PC-9 (cell line): Measurements from ENCODE around the gene TFF2.

Source experiments
- EZH2 ChIP-seq: fragments of 200-600 bp; sonication (generic); IDR thresholded peaks from 2 replicates; pipeline ENCODE4 v1.8.0; 2017; ENCODE audit warnings: antibody characterized with exemption, low read depth
- TF ChIP-seq, protein P1 (sequence below): fragments of 200-600 bp; sonication (generic); conservative IDR thresholded peaks from 2 replicates; pipeline ENCODE4 v1.6.1; 2017; ENCODE audit warnings: mixed run types, antibody characterized with exemption, mild to moderate bottlenecking, moderate library complexity

GRCh38 chr21:42370894-42371654 is 20.3 kb upstream of the TFF2 start:
- TF ChIP-seq, protein P1, sequence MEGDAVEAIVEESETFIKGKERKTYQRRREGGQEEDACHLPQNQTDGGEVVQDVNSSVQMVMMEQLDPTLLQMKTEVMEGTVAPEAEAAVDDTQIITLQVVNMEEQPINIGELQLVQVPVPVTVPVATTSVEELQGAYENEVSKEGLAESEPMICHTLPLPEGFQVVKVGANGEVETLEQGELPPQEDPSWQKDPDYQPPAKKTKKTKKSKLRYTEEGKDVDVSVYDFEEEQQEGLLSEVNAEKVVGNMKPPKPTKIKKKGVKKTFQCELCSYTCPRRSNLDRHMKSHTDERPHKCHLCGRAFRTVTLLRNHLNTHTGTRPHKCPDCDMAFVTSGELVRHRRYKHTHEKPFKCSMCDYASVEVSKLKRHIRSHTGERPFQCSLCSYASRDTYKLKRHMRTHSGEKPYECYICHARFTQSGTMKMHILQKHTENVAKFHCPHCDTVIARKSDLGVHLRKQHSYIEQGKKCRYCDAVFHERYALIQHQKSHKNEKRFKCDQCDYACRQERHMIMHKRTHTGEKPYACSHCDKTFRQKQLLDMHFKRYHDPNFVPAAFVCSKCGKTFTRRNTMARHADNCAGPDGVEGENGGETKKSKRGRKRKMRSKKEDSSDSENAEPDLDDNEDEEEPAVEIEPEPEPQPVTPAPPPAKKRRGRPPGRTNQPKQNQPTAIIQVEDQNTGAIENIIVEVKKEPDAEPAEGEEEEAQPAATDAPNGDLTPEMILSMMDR: no peak
- TF ChIP-seq EZH2: no peak
